ENCODE data around the gene TTC27. TPM values are rescaled to one million over a fixed set of nuclear protein-coding genes. Genes with fewer than 3 reads are reported as not detected.

Gene TTC27
- total RNA-seq, 1 experiment from 2014 or later = 25.1 TPM

DNA sequence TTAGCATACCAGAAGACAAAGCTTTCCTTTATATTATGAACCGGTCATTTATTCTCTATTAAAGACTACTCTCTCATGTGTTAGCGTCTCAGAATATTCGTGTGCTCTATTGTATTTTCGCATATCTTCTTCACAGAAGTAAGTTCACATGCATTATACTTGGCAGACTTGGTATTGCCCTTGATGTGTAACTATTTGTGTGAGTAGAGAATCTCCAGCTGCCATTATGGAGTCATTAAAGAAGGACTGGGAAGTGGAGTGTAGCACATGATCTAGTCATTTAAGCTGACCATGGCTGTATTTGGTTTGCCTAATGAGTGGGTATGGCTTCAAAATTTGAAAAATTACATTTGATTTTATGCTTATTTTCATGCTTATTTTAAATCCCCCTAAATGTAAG is 92.9 kb downstream of the TTC27 start:
- Mint-ChIP-seq H3K27me3 (ENCODE audit: low read depth) (no peaks in the 10 kb centered on the region), H3K4me3 (no peak overlapping the region), H3K27ac (no peak overlapping the region), H3K9me3 (peaks cover 14% of the 10 kb centered on the region), H3K36me3 (peaks cover 14% of the 10 kb centered on the region), H3K4me1 (no peaks in the 10 kb centered on the region)
- CTCF ChIA-PET = no interaction called here
- POLR2A ChIA-PET = no interaction called here
- no peak for DNase-seq (ENCODE audit: low spot score)
- TF ChIP-seq ETV6 (CRISPR knock-in tag; IDR thresholded peaks at IDR 0.05) = no peak
- no peak for TF ChIP-seq FOXK1 (CRISPR knock-in tag; IDR thresholded peaks at IDR 0.05)
- TF ChIP-seq, protein P1, sequence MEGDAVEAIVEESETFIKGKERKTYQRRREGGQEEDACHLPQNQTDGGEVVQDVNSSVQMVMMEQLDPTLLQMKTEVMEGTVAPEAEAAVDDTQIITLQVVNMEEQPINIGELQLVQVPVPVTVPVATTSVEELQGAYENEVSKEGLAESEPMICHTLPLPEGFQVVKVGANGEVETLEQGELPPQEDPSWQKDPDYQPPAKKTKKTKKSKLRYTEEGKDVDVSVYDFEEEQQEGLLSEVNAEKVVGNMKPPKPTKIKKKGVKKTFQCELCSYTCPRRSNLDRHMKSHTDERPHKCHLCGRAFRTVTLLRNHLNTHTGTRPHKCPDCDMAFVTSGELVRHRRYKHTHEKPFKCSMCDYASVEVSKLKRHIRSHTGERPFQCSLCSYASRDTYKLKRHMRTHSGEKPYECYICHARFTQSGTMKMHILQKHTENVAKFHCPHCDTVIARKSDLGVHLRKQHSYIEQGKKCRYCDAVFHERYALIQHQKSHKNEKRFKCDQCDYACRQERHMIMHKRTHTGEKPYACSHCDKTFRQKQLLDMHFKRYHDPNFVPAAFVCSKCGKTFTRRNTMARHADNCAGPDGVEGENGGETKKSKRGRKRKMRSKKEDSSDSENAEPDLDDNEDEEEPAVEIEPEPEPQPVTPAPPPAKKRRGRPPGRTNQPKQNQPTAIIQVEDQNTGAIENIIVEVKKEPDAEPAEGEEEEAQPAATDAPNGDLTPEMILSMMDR (IDR thresholded peaks at IDR 0.05) = no peak
- TF ChIP-seq PRRX2 (CRISPR knock-in tag; IDR thresholded peaks at IDR 0.05) = no peak
- TF ChIP-seq OVOL2 (CRISPR knock-in tag; IDR thresholded peaks at IDR 0.05; ENCODE audit: borderline replicate concordance) = no peak
- no peak for TF ChIP-seq AFF4 (CRISPR knock-in tag; IDR thresholded peaks at IDR 0.05; ENCODE audit: borderline replicate concordance)
- TF ChIP-seq CREB1 (CRISPR knock-in tag; IDR thresholded peaks at IDR 0.05) = no peak
- no peak for TF ChIP-seq CBFB (CRISPR knock-in tag; IDR thresholded peaks at IDR 0.05; ENCODE audit: low read depth)
- TF ChIP-seq TCF7 (CRISPR knock-in tag; IDR thresholded peaks at IDR 0.05; ENCODE audit: low read depth) = no peak
- TF ChIP-seq HMGA2 (CRISPR knock-in tag; IDR thresholded peaks at IDR 0.05) = no peak
- no peak for TF ChIP-seq ATF1 (CRISPR knock-in tag; IDR thresholded peaks at IDR 0.05)
- TF ChIP-seq, protein P2, sequence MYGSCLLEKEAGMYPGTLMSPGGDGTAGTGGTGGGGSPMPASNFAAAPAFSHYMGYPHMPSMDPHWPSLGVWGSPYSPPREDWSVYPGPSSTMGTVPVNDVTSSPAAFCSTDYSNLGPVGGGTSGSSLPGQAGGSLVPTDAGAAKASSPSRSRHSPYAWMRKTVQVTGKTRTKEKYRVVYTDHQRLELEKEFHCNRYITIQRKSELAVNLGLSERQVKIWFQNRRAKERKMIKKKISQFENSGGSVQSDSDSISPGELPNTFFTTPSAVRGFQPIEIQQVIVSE (CRISPR knock-in tag; IDR thresholded peaks at IDR 0.05; ENCODE audit: borderline replicate concordance) = no peak
- TF ChIP-seq EMX1 (CRISPR knock-in tag; IDR thresholded peaks at IDR 0.05) = no peak
- ATAC-seq = no peak

DNA sequence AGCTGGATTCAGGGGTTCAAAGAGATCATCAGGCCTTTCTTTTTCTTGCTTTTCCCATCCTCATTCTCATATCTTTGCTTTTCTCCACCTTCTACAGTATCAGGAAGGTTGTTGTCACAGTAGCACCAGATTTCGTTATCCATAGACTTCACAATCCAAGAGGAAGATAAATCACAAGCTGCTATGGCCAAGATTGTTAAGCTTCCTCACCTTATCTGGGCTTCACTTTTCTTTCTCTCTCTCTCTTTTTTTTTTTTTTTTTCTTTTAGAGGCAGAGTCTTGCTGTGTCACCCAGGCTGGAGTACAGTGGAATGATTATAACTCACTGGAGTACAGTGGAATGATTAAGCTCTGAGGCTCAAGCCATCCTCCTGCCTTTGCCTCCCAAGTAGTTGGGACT is 93.5 kb downstream of the TTC27 start:
- H3K9me3 Mint-ChIP-seq = peaks cover 18% of the 10 kb centered on the region
- no peaks in the 10 kb centered on the region for H3K27me3 Mint-ChIP-seq (ENCODE audit: low read depth)
- ATAC-seq (no peak), DNase-seq (ENCODE audit: low spot score) (no peak)
- POLR2A ChIA-PET = no interaction called here
- TF ChIP-seq SOX15 (CRISPR knock-in tag; IDR thresholded peaks at IDR 0.05) (no peak), SMAD3 (CRISPR knock-in tag; IDR thresholded peaks at IDR 0.05; ENCODE audit: borderline replicate concordance) (no peak), MYBL2 (CRISPR knock-in tag; IDR thresholded peaks at IDR 0.05) (no peak), GRHL2 (CRISPR knock-in tag; IDR thresholded peaks at IDR 0.05; ENCODE audit: insufficient replicate concordance, severe bottlenecking) (no peak), ZNF532 (CRISPR knock-in tag; IDR thresholded peaks at IDR 0.05; ENCODE audit: borderline replicate concordance) (no peak)
- H3K4me1 Mint-ChIP-seq = no peaks in the 10 kb centered on the region
- no peak overlapping the region for H3K4me3 Mint-ChIP-seq
- CTCF ChIA-PET = no interaction called here
- peaks cover 20% of the 10 kb centered on the region for H3K36me3 Mint-ChIP-seq
- H3K27ac Mint-ChIP-seq = no peak overlapping the region

Measured in WTC11 (cell line).